NCI-H2227 (cell line): ENCODE results near the gene SLC8A1.

Source experiments
- DNase-seq: peaks from one replicate; lab custom pipeline; 2025; ENCODE audit not compliant: unreplicated experiment; lab: John Stamatoyannopoulos, UW

Gene SLC8A1

DNA sequence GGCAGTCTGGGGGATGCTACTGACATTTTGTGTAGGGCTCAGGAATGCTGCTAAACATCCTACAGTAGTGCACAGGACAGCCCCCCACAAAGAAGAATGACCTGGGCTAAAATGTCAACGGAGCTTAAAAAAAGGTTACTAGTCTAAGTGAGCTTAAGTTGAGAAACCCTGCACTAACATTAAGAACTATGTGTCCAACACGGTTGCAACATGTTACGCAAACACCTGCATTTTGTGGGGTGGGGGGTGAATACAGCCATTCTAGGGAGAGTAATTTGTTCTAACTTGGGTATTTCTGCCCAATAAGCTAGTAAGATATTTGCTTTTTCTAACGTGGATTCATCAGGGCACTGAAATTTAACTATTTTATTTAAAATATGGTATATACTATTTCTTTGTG is 57.9 kb downstream of the SLC8A1 start:
- no peak for DNase-seq

DNA sequence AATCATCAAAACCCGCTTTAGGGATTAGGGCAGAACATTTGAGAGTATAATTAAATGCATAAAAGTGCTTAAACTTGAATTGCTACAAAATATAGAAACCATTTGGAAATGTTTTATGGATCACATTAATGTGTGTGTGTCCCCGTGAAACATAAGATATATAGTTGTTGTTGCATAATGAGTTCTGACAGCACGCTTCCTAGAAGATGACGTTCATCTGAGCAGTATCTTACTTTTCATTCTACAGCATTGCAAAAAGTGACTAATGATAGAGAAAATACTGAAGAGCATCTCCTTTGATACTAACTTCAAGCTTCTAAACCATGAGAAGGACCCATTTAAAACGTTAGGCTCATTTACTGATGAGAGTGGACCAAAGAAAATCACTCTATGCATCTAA is 63.7 kb downstream of the SLC8A1 start:
- DNase-seq, result no peak

DNA sequence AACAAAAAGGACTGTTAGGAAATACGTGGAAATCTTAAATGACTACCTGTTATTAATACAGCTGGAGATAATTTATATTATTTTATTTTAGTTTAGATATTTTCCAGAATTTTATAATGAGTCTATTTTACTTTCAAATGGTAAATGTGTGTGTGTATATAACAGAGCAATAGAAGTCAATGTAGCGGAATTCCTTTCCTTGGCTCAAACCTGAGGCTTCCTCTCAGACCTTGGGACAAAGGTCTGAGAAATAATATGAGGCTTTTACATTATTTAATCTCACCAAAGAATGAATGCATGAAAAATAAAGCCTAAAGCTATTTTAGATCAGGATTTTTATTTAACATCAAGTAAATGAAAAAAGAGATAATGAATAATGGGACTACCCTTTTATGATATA is 65.7 kb downstream of the SLC8A1 start:
- DNase-seq, result no peak

GRCh38 chr2:40384714-40385113 is 67.2 kb downstream of the SLC8A1 start:
- no peak for DNase-seq

- DNase-seq, result no peak
Observed at GRCh38 chr2:40384233-40384632, 67.7 kb downstream of the SLC8A1 start.

- DNase-seq, result no peak
Observed at GRCh38 chr2:40380721-40381120, 71.2 kb downstream of the SLC8A1 start.

GRCh38 chr2:40380041-40380440 is 71.8 kb downstream of the SLC8A1 start:
- no peak for DNase-seq

- no peak for DNase-seq
Observed at GRCh38 chr2:40374543-40375240, 77.2 kb downstream of the SLC8A1 start.

DNA sequence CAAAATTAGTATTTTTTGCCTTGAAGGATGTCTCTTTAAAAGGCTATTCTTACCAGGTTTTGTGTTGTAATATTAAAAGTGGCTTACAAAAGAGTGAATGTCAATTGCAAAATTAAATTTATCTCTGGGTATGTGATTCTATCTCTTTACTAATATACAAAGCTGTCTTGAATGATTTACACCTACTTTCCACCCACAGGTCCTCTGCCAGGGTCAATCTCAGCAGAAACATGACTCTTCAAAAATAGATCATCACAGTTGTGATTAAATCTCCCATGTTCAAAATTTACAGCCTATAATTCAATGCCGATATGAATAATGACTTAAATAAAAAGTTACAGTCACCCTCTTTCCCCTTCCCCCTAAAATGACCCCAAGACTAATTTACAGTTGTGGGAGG is 78.8 kb downstream of the SLC8A1 start:
- DNase-seq, result no peak

DNA sequence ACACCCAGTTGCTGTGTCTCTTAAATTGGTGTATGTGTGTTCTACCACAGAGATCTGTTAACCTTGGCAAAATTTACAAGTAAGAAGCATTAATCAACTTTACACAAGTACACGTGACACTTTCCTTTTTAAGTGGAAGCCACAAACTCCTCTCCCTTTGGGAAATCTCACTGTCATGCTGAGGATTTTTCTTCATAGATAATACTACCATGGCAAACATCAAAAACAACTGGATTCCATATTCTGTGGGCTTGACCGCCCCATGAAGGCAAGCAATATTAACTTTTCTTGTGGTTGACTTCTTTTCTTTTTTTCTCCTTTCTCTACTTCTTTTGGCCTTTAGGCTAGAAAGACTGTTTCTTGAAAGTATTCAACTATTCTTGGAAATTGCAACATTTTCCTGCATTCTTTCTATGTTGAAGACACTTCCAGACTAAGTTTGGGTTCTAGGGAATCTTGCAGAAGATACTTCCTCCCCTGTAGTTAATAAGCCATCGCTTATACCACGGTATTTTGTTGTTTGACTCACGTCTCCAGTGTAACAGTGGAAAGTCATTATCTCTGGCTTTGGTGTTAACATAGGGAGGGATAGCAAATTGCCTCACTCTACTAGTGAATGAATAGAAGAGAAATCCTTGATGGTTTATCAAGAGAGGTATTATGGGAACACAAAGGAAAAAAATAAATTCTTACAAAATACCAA is 79.5 kb downstream of the SLC8A1 start:
- DNase-seq, result peak; percentile 8

- DNase-seq, result peak; percentile 26
Observed at GRCh38 chr2:40371525-40372282, 80.2 kb downstream of the SLC8A1 start.

DNA sequence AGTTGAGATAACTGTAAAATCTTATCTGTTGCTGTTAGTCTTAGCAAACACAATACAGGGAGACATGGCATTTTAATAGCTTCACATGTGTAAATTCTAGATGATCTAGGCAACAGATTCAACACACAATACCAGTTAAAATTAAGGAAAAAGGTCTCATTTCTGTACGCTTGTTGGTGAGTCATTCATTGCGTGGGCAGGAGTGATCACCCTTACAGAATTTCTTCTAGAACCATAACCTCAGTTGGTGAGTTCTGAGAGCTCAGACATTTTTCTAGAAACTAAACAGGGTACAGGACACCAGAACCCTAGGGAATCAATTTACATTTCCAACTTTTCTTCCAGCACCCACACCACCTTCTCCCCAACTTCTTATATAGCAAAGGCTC is 81.9 kb downstream of the SLC8A1 start:
- DNase-seq, result no peak

GRCh38 chr2:40369267-40370006 is 82.5 kb downstream of the SLC8A1 start:
- DNase-seq, result no peak

DNA sequence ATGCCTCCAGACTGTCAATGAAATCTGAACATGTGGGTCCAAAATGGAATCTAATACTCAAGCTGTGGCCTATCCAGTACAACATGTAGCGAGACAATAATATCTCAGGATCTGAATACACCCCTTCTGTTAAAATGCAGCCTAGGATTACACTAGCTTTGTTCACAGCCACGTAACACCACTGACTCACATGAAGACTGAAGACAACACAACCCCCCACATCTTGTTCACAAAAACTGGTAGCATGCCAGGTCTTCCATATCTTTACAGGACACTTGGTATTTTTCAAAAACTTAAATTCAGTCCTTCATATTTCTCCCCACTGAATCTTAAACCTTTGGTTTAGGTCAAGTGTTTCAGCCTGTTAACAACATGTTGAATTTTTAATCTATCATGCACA is 84.2 kb downstream of the SLC8A1 start:
- no peak for DNase-seq

GRCh38 chr2:40367032-40367431 is 84.9 kb downstream of the SLC8A1 start:
- no peak for DNase-seq

- DNase-seq, result no peak
Observed at GRCh38 chr2:40364151-40364874, 87.6 kb downstream of the SLC8A1 start.

DNA sequence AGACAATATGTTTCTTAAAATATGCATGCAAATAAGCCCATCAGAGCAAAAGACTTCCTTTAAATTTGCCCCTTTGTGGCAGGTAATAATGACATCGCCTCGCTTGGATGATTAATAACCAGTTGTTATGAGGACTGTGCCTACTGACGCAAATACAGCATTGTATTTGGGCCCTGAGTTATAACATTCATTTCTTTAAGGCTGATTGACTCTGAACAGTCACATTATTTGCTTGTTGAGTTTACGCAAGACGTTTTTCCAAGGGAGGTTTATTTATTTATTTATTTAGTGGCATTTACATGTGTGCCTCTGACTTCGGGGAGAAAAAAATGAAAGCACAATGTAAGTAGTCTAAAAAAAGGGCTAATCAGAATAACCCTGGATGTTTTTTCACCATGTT is 88.3 kb downstream of the SLC8A1 start:
- DNase-seq, result no peak

- no peak for DNase-seq
Observed at GRCh38 chr2:40363231-40363630, 88.7 kb downstream of the SLC8A1 start.

GRCh38 chr2:40361478-40361877 is 90.4 kb downstream of the SLC8A1 start:
- peak; percentile 44 for DNase-seq

GRCh38 chr2:40360652-40361051 is 91.2 kb downstream of the SLC8A1 start:
- no peak for DNase-seq

- no peak for DNase-seq
Observed at GRCh38 chr2:40359811-40360210, 92.1 kb downstream of the SLC8A1 start.
